Adrenal gland (tissue), 5 donors: Measurements from ENCODE around the gene CNRIP1.

Source experiments
- POLR2A ChIP-seq, 2 donors: fragments of 450-650 bp; IDR thresholded peaks; one replicate each; pipeline ENCODE4 v1.6.1; 2017; ENCODE audit warnings: antibody characterized with exemption in 2 of 2, mild to moderate bottlenecking in 2 of 2, moderate library complexity in 1 of 2
- TF ChIP-seq, protein P1 (sequence below), 6 experiments: fragments of 450-650 bp in 4 of 6; fragments of 200-600 bp in 2 of 6; sonication (generic) in 1 of 6; IDR thresholded peaks; 1 replicate in 5 of 6; 2 replicates in 1 of 6; pipeline versions ENCODE4 v1.5.1 to v1.8.0; 2016 to 2021; ENCODE audit warnings: antibody characterized with exemption in 6 of 6, mild to moderate bottlenecking in 2 of 6, moderate library complexity in 1 of 6
- donor health status: DM: no; HTN: no; CAD: no.

DNA sequence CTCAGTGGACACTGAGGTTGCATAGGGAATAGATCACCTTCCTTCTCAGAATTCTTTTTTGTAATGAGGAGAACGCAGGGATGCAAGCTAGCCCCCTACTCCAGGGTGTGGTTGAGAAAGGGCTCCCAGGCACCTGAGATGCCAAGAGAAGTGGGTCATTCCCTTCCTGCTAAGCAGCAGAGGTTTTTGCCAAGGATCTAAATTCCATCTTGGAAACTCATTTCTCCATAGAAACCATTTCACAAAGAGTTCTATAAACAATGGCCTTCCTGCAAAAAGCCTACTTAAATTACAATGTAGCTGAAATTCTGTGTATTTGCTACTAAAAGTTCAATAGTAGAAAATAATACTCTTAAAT is 63.7 kb downstream of the CNRIP1 start:
- TF ChIP-seq, protein P1, sequence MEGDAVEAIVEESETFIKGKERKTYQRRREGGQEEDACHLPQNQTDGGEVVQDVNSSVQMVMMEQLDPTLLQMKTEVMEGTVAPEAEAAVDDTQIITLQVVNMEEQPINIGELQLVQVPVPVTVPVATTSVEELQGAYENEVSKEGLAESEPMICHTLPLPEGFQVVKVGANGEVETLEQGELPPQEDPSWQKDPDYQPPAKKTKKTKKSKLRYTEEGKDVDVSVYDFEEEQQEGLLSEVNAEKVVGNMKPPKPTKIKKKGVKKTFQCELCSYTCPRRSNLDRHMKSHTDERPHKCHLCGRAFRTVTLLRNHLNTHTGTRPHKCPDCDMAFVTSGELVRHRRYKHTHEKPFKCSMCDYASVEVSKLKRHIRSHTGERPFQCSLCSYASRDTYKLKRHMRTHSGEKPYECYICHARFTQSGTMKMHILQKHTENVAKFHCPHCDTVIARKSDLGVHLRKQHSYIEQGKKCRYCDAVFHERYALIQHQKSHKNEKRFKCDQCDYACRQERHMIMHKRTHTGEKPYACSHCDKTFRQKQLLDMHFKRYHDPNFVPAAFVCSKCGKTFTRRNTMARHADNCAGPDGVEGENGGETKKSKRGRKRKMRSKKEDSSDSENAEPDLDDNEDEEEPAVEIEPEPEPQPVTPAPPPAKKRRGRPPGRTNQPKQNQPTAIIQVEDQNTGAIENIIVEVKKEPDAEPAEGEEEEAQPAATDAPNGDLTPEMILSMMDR (IDR thresholded peaks at IDR 0.05), result no peak
- TF ChIP-seq POLR2A (IDR thresholded peaks at IDR 0.05), result no peak
